OCI-LY7 (cell line): ENCODE results near the gene PXDN. TPM values are rescaled to one million over a fixed set of nuclear protein-coding genes. Genes with fewer than 3 reads are reported as not detected.

Experiments used
- BruUV-seq: library from RNA; stranded (reverse); fragments of 400-500 nt; replicated peaks from 2 replicates; lab custom pipeline; 2021; lab: Mats Ljungman, UMichigan
- CTCF ChIA-PET: fragments of 300-600 bp; sonication (Branson Sonifier 250); formaldehyde crosslinking; loops from one replicate; lab custom pipeline; 2022; ENCODE audit warnings: antibody characterized with exemption; ENCODE audit not compliant: unreplicated experiment; lab: Charles Lee
- POLR2A ChIA-PET: fragments of 300-600 bp; sonication (Branson Sonifier 250); formaldehyde crosslinking; loops from one replicate; lab custom pipeline; 2022; ENCODE audit warnings: antibody characterized with exemption; lab: Charles Lee
- DNase-seq: peaks from one replicate; pipeline ENCODE4 v3.0.0-alpha.2; 2015; ENCODE audit warnings: low spot score
- H2AFZ ChIP-seq: fragments of 200-600 bp; sonication (generic), shearing (Covaris generic); 2 replicates; pipeline ENCODE4 v1.6.1; 2014; ENCODE audit warnings: mild to moderate bottlenecking, antibody characterized with exemption, low read length, moderate library complexity
- H3K27ac ChIP-seq: fragments of 200-600 bp; sonication (generic); 2 replicates; pipeline ENCODE4 v1.5.1; 2014; ENCODE audit warnings: mixed run types, low read depth, mild to moderate bottlenecking, moderate library complexity, low read length, inconsistent platforms; ENCODE audit not compliant: poor library complexity, severe bottlenecking
- H3K36me3 ChIP-seq: fragments of 200-600 bp; sonication (generic); 2 replicates; pipeline ENCODE4 v1.6.1; 2014; ENCODE audit warnings: mild to moderate bottlenecking, antibody characterized with exemption, low read length, moderate library complexity, mixed read lengths; ENCODE audit not compliant: insufficient read depth
- H3K4me1 ChIP-seq: fragments of 200-600 bp; sonication (generic); 2 replicates; pipeline ENCODE4 v1.5.1; 2014; ENCODE audit warnings: mild to moderate bottlenecking, low read length; ENCODE audit not compliant: insufficient read depth, poor library complexity, severe bottlenecking
- H3K4me2 ChIP-seq: fragments of 200-600 bp; sonication (generic); 2 replicates; pipeline ENCODE4 v1.6.1; 2014; ENCODE audit warnings: mild to moderate bottlenecking, low read length
- H3K4me3 ChIP-seq: fragments of 200-600 bp; sonication (generic); 2 replicates; pipeline ENCODE4 v1.5.1; 2014; ENCODE audit warnings: mild to moderate bottlenecking, low read depth, low read length; ENCODE audit not compliant: poor library complexity, severe bottlenecking
- H3K79me2 ChIP-seq: fragments of 200-600 bp; sonication (generic); 2 replicates; pipeline ENCODE4 v1.6.1; 2016; ENCODE audit warnings: low read depth, mild to moderate bottlenecking, low read length, moderate library complexity, mixed read lengths; ENCODE audit not compliant: insufficient read depth
- H3K9me2 ChIP-seq: fragments of 200-600 bp; sonication (generic); 2 replicates; pipeline ENCODE4 v1.6.1; 2016; ENCODE audit warnings: mild to moderate bottlenecking, low read length, mixed read lengths; ENCODE audit not compliant: insufficient read depth
- H3K9me3 ChIP-seq: fragments of 200-600 bp; sonication (generic); 2 replicates; pipeline ENCODE4 v1.6.1; 2014; ENCODE audit warnings: mild to moderate bottlenecking, mixed run types, low read length, mixed read lengths
- H4K20me1 ChIP-seq: fragments of 200-600 bp; sonication (generic); 2 replicates; pipeline ENCODE4 v1.6.1; 2014; ENCODE audit warnings: mild to moderate bottlenecking, antibody characterized with exemption, low read length, moderate library complexity, mixed read lengths; ENCODE audit not compliant: insufficient read depth
- EZH2phosphoT487 ChIP-seq: fragments of 200-600 bp; sonication (generic); IDR thresholded peaks from 2 replicates; pipeline ENCODE4 v1.6.1; 2018; ENCODE audit warnings: low read depth, borderline replicate concordance, mild to moderate bottlenecking, mixed run types, antibody characterized with exemption, low read length, moderate library complexity, mixed read lengths
- intact Hi-C: fragments of 100-400 bp; cut with micrococcal nuclease; formaldehyde crosslinking; loops from one replicate; pipeline ENCODE4 v1.10.0; 2022; ENCODE audit not compliant: unreplicated experiment
- total RNA-seq, 2 experiments: library from RNA; depleted of rRNA in 1 of 2; stranded (reverse); fragments of >200 nt in 1 of 2; shearing (Covaris generic) in 1 of 2; gene quantifications; 2 replicates each; pipeline ENCODE4 v1.2.3, GENCODE V29; 2014 to 2022
- TF ChIP-seq, protein P1 (sequence below): fragments of 200-600 bp; sonication (generic); conservative IDR thresholded peaks from 2 replicates; pipeline ENCODE4 v1.5.1; 2014; ENCODE audit warnings: mild to moderate bottlenecking, antibody characterized with exemption, low read length, moderate library complexity, mixed read lengths

Gene PXDN
- total RNA-seq, 2 experiments from 2014 or later: not detected

DNA sequence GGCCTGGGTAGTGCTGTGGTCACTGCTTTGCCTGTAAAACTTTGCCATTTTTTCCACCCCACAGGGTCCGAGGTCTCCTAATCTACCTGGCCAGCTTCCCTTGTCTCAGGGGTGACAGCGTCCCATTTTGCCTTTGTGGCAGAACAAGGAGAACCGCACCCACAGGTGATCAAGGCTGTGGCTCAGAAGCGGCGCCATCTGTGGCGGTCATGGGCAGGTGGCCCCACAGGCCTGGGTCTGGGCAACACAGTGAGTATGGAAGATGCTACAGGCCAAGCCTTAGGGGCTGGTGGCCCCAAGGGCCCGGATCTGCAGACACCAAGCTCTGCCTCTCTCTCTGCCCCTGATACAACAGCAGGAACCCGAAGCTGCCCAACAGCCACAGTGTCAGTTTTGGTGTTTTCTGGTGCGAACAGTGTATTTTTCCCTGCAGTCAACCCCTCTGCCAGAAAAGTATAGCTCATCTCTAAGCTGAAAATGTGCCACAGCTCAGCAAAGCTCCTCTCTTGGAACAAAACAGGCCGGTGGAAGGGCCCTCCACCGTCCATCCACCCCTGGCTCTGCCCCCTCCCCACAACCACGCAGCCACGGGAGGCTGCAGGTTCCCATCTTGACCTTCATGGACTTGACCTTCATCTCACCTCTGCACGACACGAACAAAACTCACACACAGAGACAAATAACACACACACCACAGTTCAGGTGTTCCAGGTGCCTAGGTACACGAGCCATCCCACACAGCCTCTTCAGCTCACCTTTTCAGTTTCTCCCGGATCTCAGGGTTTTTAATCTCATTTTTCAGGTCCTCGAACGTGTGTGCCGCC is 96.7 kb downstream of the PXDN start:
- Histone ChIP-seq H3K4me3 (no peak overlapping the region), H3K27ac (no peak overlapping the region), H3K9me3 (no peaks in the 10 kb centered on the region), H3K9me2 (no peaks in the 10 kb centered on the region), H3K4me2 (no peak overlapping the region), H3K36me3 (no peaks in the 10 kb centered on the region), H4K20me1 (no peaks in the 10 kb centered on the region), H2AFZ (no peak overlapping the region), H3K4me1 (no peaks in the 10 kb centered on the region), H3K79me2 (no peaks in the 10 kb centered on the region)
- ChIA-PET POLR2A (interaction anchor here (0.5 kb wide), 1 partner anchor 21 kb away, joined by 3 read pairs; no protein-coding TSS in a partner anchor), CTCF (no interaction called here)
- no TSS peak for BruUV-seq
- no peak for TF ChIP-seq EZH2phosphoT487
- TF ChIP-seq, protein P1, sequence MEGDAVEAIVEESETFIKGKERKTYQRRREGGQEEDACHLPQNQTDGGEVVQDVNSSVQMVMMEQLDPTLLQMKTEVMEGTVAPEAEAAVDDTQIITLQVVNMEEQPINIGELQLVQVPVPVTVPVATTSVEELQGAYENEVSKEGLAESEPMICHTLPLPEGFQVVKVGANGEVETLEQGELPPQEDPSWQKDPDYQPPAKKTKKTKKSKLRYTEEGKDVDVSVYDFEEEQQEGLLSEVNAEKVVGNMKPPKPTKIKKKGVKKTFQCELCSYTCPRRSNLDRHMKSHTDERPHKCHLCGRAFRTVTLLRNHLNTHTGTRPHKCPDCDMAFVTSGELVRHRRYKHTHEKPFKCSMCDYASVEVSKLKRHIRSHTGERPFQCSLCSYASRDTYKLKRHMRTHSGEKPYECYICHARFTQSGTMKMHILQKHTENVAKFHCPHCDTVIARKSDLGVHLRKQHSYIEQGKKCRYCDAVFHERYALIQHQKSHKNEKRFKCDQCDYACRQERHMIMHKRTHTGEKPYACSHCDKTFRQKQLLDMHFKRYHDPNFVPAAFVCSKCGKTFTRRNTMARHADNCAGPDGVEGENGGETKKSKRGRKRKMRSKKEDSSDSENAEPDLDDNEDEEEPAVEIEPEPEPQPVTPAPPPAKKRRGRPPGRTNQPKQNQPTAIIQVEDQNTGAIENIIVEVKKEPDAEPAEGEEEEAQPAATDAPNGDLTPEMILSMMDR: no peak
- DNase-seq: no peak
- intact Hi-C loops: no loop called here

DNA sequence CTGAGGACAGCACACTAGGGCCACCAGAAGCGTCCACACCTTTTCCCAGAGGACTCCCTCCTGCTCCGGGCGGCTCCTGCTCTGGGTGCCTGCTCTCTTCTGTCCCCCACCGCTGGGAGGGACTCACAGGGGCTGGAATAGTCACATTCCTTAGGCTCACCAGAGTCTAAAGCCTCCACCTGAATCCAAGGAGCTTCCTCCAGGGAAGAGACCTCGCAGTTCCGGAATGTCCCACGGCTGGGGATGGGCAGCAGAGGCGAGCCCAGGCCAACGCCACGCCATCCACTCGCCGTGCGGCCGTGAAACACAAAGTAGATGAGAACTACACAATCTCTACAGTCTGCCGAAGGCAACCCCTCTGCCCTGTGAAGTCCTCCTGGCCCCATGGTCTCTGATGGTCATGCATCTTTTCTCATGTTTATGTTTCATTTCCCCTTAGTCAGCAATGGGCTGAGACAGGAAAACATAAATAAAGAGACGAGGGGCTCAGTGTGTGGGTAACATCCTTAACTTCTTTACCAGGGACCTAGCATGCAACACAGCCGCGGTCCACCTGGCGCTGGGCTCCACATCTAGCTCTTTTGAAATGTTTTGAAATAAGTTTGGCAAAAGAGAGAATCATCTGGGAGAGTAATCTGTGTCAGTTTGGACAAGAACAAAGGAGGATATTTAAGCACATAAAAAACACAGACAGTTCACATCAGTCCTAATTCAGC is 98.4 kb downstream of the PXDN start:
- H3K79me2 ChIP-seq: no peaks in the 10 kb centered on the region
- no peaks in the 10 kb centered on the region for H3K9me3 ChIP-seq
- H2AFZ ChIP-seq: no peak overlapping the region
- TF ChIP-seq, protein P1: no peak
- TF ChIP-seq EZH2phosphoT487: no peak
- H3K4me1 ChIP-seq: no peaks in the 10 kb centered on the region
- BruUV-seq: no TSS peak
- no peak overlapping the region for H3K4me3 ChIP-seq
- no peaks in the 10 kb centered on the region for H4K20me1 ChIP-seq
- ChIA-PET CTCF (no interaction called here), POLR2A (no interaction called here)
- intact Hi-C loops: no loop called here
- DNase-seq: no peak
- no peaks in the 10 kb centered on the region for H3K36me3 ChIP-seq
- no peak overlapping the region for H3K27ac ChIP-seq
- no peak overlapping the region for H3K4me2 ChIP-seq
- H3K9me2 ChIP-seq: no peaks in the 10 kb centered on the region
